SK-N-SH (cell line): ENCODE results near the gene ZNF597. TPM values are rescaled to one million over a fixed set of nuclear protein-coding genes. Genes with fewer than 3 reads are reported as not detected.

Experiments
- CTCF ChIA-PET: fragments of 300-600, 350-600 bp; formaldehyde crosslinking; extraction: SDS; loops from one replicate; lab custom pipeline; 2021; lab: Yijun Ruan, JAX
- POLR2A ChIA-PET: fragments of 350-600 bp; sonication (Branson Sonifier 250); formaldehyde crosslinking; extraction: SDS; loops from one replicate; lab custom pipeline; 2020; ENCODE audit warnings: antibody characterized with exemption, inconsistent platforms; lab: Yijun Ruan, JAX
- DNase-seq: peaks from one replicate; pipeline ENCODE4 v3.0.0; 2012
- H2AFZ ChIP-seq: fragments of 200-600 bp; sonication (generic); 2 replicates; pipeline ENCODE4 v1.8.1; 2016; ENCODE audit warnings: antibody characterized with exemption, mild to moderate bottlenecking, low read depth
- H3F3A ChIP-seq: fragments of 200-600 bp; sonication (generic); replicated peaks from 2 replicates; pipeline ENCODE3; 2016; ENCODE audit warnings: antibody characterized with exemption, mild to moderate bottlenecking; ENCODE audit not compliant: insufficient read depth
- H3K27ac ChIP-seq, 2 experiments: fragments of 200-500 bp in 1 of 2; fragments of 200-600 bp in 1 of 2; sonication (Bioruptor generic) in 1 of 2; sonication (generic), shearing (Covaris generic) in 1 of 2; 2 replicates each; pipeline versions ENCODE4 v1.5.1 to v1.6.1; 2014 to 2016; ENCODE audit warnings: low read depth in 2 of 2, inconsistent platforms in 1 of 2, low read length in 1 of 2, mild to moderate bottlenecking in 1 of 2, mixed read lengths in 1 of 2
- H3K27me3 ChIP-seq: fragments of 200-600 bp; sonication (generic), shearing (Covaris generic); 2 replicates; pipeline ENCODE4 v1.6.1; 2016; ENCODE audit warnings: mixed run types; ENCODE audit not compliant: insufficient read depth
- H3K36me3 ChIP-seq, 2 experiments: fragments of 200-500 bp in 1 of 2; fragments of 200-600 bp in 1 of 2; sonication (Bioruptor generic) in 1 of 2; sonication (generic) in 1 of 2; replicated peaks in 1 of 2; 2 replicates each; pipeline versions ENCODE3 to v1.5.1; 2014 to 2016; ENCODE audit warnings: low read length in 1 of 2, mild to moderate bottlenecking in 1 of 2; ENCODE audit not compliant: insufficient read depth in 2 of 2, control insufficient read depth in 1 of 2
- H3K4me1 ChIP-seq, 2 experiments: fragments of 200-500 bp in 1 of 2; fragments of 200-600 bp in 1 of 2; sonication (Bioruptor generic) in 1 of 2; sonication (generic), shearing (Covaris generic) in 1 of 2; 2 replicates each; pipeline versions ENCODE4 v1.5.1 to v1.6.1; 2014 to 2016; ENCODE audit warnings: low read depth in 1 of 2, low read length in 1 of 2, mixed run types in 1 of 2; ENCODE audit not compliant: insufficient read depth in 2 of 2, control insufficient read depth in 1 of 2
- H3K4me2 ChIP-seq: fragments of 200-600 bp; sonication (generic), shearing (Covaris generic); 2 replicates; pipeline ENCODE4 v1.6.1; 2017; ENCODE audit warnings: mixed run types
- H3K4me3 ChIP-seq, 2 experiments: fragments of 200-500 bp in 1 of 2; fragments of 200-600 bp in 1 of 2; sonication (Bioruptor generic) in 1 of 2; sonication (generic), shearing (Covaris generic) in 1 of 2; 2 replicates each; pipeline versions ENCODE4 v1.5.1 to v1.8.1; 2014 to 2016; ENCODE audit warnings: low read depth in 2 of 2, inconsistent platforms in 1 of 2, low read length in 1 of 2, mild to moderate bottlenecking in 1 of 2, mixed read lengths in 1 of 2, moderate library complexity in 1 of 2
- H3K79me2 ChIP-seq: fragments of 200-600 bp; sonication (generic); 2 replicates; pipeline ENCODE4 v1.8.1; 2017; ENCODE audit warnings: mild to moderate bottlenecking; ENCODE audit not compliant: insufficient read depth
- H3K9ac ChIP-seq: fragments of 200-600 bp; sonication (generic); 2 replicates; pipeline ENCODE4 v1.6.1; 2017; ENCODE audit warnings: mixed run types
- H3K9me2 ChIP-seq: fragments of 200-600 bp; sonication (generic); 2 replicates; pipeline ENCODE4 v1.6.1; 2017; ENCODE audit warnings: mixed run types
- H3K9me3 ChIP-seq: fragments of 200-600 bp; sonication (generic); 2 replicates; pipeline ENCODE4 v1.6.1; 2017; ENCODE audit warnings: mixed run types, mild to moderate bottlenecking, moderate library complexity
- H4K20me1 ChIP-seq: fragments of 200-600 bp; sonication (generic); 2 replicates; pipeline ENCODE4 v1.6.1; 2017; ENCODE audit warnings: mild to moderate bottlenecking, mixed run types; ENCODE audit not compliant: insufficient read depth
- CHD2 ChIP-seq: fragments of 150-350 bp; IDR thresholded peaks from 2 replicates; pipeline ENCODE4 v1.6.1; 2018; ENCODE audit warnings: low read length; ENCODE audit not compliant: partially characterized antibody
- ELF1 ChIP-seq: IDR thresholded peaks from 2 replicates; pipeline ENCODE4 v1.4.0; 2012
- EP300 ChIP-seq, 2 experiments: IDR thresholded peaks; 2 replicates each; pipeline versions ENCODE4 v1.4.0 to v1.6.1; 2012; ENCODE audit warnings: borderline replicate concordance in 1 of 2, low read depth in 1 of 2, low read length in 1 of 2
- FOXJ3 ChIP-seq: sonication (generic); formaldehyde crosslinking; IDR thresholded peaks from 2 replicates; pipeline ENCODE4 v1.5.1; 2020; ENCODE audit warnings: mild to moderate bottlenecking, missing genetic modification reagents
- FOXM1 ChIP-seq: IDR thresholded peaks from 2 replicates; pipeline ENCODE4 v1.4.0; 2012; ENCODE audit warnings: low read depth, mild to moderate bottlenecking
- GATA2 ChIP-seq: sonication (generic); formaldehyde crosslinking; IDR thresholded peaks from 2 replicates; pipeline ENCODE4 v1.5.0; 2020; ENCODE audit warnings: mild to moderate bottlenecking, missing genetic modification reagents
- JUND ChIP-seq: IDR thresholded peaks from 2 replicates; pipeline ENCODE4 v1.4.0; 2012
- MXI1 ChIP-seq: IDR thresholded peaks from 2 replicates; pipeline ENCODE4 v1.6.1; 2012; ENCODE audit warnings: mild to moderate bottlenecking, low read depth, low read length, improper control_type of control experiment
- NRF1 ChIP-seq: IDR thresholded peaks from 2 replicates; pipeline ENCODE4 v1.6.1; 2012; ENCODE audit warnings: low read depth, mild to moderate bottlenecking, low read length
- RAD21 ChIP-seq: IDR thresholded peaks from 2 replicates; pipeline ENCODE4 v1.6.1; 2012; ENCODE audit warnings: mild to moderate bottlenecking, low read length
- RCOR1 ChIP-seq: fragments of 150-350 bp; IDR thresholded peaks from 2 replicates; pipeline ENCODE4 v1.6.1; 2017; ENCODE audit warnings: antibody characterized with exemption, low read length
- RFX5 ChIP-seq: IDR thresholded peaks from 2 replicates; pipeline ENCODE4 v1.6.1; 2012; ENCODE audit warnings: mild to moderate bottlenecking, improper control_type of control experiment, low read length
- RXRA ChIP-seq: IDR thresholded peaks from 2 replicates; pipeline ENCODE4 v1.4.0; 2012; ENCODE audit warnings: low read depth, mild to moderate bottlenecking, borderline replicate concordance
- TAF1 ChIP-seq: IDR thresholded peaks from 2 replicates; pipeline ENCODE4 v1.6.1; 2012; ENCODE audit warnings: low read depth, mild to moderate bottlenecking, low read length, moderate library complexity, borderline replicate concordance
- TEAD4 ChIP-seq: IDR thresholded peaks from 2 replicates; pipeline ENCODE4 v1.4.0; 2012; ENCODE audit warnings: mild to moderate bottlenecking, borderline replicate concordance; ENCODE audit not compliant: insufficient read depth
- WGBS: methylation state at CpG from one replicate; pipeline ENCODE4 v1.1.6; 2017; ENCODE audit warnings: low lambda C conversion rate; 5-methylcytosine and 5-hydroxymethylcytosine counted together
- polyA plus RNA-seq, 3 experiments: library from polyadenylated mRNA; depleted of rRNA; stranded (reverse); fragments of >200 nt; gene quantifications; 2 replicates each; pipeline ENCODE4 v1.2.3, GENCODE V29; 2012
- TF ChIP-seq, protein P1 (sequence below): fragments of 150-350 bp; IDR thresholded peaks from 2 replicates; pipeline ENCODE4 v1.6.1; 2016; ENCODE audit warnings: mild to moderate bottlenecking, low read depth, low read length
- TF ChIP-seq, protein P2 (sequence below): IDR thresholded peaks from 2 replicates; pipeline ENCODE4 v1.4.0; 2012; ENCODE audit warnings: low read depth
- TF ChIP-seq, protein P3 (sequence below): IDR thresholded peaks from 2 replicates; pipeline ENCODE4 v1.4.0; 2012; ENCODE audit warnings: low read depth, borderline replicate concordance
- TF ChIP-seq, protein P4 (sequence below): fragments of 150-350 bp; IDR thresholded peaks from 2 replicates; pipeline ENCODE4 v1.6.1; 2017; ENCODE audit warnings: antibody characterized with exemption, low read length, low read depth, borderline replicate concordance
- TF ChIP-seq, protein P5 (sequence below): fragments of 200-600 bp; sonication (generic); IDR thresholded peaks from 2 replicates; pipeline ENCODE4 v1.6.1; 2017; ENCODE audit warnings: antibody characterized with exemption, mild to moderate bottlenecking, moderate library complexity
- TF ChIP-seq, protein P6 (sequence below): IDR thresholded peaks from 2 replicates; pipeline ENCODE4 v1.4.0; 2012; ENCODE audit warnings: low read depth, borderline replicate concordance

Gene ZNF597
- polyA plus RNA-seq, 1 of the 3 experiments (the other 2 are of a cell fraction): 1.1 TPM

DNA sequence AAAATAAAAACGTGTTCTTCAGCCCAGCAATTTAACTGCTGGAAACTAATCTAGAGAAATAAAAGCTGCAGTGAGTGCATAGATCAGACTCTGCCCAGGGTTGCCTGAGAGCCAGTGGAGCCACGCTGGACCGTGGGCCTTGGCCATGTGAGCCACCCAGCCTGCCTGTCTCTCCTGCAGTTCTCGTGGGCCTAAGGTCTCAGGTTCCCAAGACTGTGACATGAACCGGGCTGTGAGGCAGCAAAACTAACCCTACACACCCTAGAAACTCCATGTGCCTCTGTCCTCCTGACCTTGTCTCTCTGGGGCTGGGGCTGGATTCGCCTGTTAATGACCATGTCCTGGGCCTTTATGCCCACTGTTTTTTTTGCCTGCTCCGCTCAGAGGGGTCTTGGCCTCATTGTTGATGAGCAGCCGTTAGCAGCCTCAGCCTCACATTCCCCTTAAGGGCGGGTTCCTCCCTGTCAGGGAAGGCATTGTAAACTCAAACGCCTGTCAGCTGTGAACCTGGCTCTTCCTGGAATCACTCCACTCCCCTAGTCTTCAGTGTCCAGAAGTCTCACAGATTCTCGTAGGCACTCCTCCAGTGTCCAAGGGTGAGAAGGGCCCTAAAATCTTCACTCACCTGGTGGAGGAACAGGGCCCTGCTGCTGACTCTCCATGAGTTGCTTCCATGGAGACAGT lies 35.1 kb upstream of the ZNF597 start:
- H3K9ac ChIP-seq: no peak overlapping the region
- H4K20me1 ChIP-seq: peaks cover 51% of the 10 kb centered on the region
- H3K27ac ChIP-seq: no peak overlapping the region
- H3K9me3 ChIP-seq: no peaks in the 10 kb centered on the region
- H3K9me2 ChIP-seq: no peaks in the 10 kb centered on the region
- no peak overlapping the region for H3K4me3 ChIP-seq
- TF ChIP-seq NRF1 (no peak), RCOR1 (no peak), GATA2 (CRISPR knock-in tag) (no peak), FOXJ3 (CRISPR knock-in tag) (no peak), TEAD4 (no peak), JUND (no peak), RFX5 (no peak)
- TF ChIP-seq, protein P1, sequence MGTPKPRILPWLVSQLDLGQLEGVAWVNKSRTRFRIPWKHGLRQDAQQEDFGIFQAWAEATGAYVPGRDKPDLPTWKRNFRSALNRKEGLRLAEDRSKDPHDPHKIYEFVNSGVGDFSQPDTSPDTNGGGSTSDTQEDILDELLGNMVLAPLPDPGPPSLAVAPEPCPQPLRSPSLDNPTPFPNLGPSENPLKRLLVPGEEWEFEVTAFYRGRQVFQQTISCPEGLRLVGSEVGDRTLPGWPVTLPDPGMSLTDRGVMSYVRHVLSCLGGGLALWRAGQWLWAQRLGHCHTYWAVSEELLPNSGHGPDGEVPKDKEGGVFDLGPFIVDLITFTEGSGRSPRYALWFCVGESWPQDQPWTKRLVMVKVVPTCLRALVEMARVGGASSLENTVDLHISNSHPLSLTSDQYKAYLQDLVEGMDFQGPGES: no peak
- TF ChIP-seq, protein P2, sequence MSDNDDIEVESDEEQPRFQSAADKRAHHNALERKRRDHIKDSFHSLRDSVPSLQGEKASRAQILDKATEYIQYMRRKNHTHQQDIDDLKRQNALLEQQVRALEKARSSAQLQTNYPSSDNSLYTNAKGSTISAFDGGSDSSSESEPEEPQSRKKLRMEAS: no peak
- WGBS: 98% methylated on average over 11 of the region's 11 CpGs
- ChIA-PET CTCF (interaction anchor here (0.6 kb wide), 1 partner anchor 20 kb away, joined by 3 read pairs; no protein-coding TSS in a partner anchor), POLR2A (no interaction called here)
- no peaks in the 10 kb centered on the region for H3K27me3 ChIP-seq
- H3K79me2 ChIP-seq: peaks cover 71% of the 10 kb centered on the region
- no peak for DNase-seq
- H3K4me2 ChIP-seq: no peak overlapping the region
- peaks cover 9 to 25% of the 10 kb centered on the region in 2 experiments for H3K36me3 ChIP-seq
- H3F3A ChIP-seq: no peaks in the 10 kb centered on the region
- H3K4me1 ChIP-seq: peaks cover 0 to 17% of the 10 kb centered on the region in 2 experiments; a peak in 1 of 4 replicates
- H2AFZ ChIP-seq: no peak overlapping the region

DNA sequence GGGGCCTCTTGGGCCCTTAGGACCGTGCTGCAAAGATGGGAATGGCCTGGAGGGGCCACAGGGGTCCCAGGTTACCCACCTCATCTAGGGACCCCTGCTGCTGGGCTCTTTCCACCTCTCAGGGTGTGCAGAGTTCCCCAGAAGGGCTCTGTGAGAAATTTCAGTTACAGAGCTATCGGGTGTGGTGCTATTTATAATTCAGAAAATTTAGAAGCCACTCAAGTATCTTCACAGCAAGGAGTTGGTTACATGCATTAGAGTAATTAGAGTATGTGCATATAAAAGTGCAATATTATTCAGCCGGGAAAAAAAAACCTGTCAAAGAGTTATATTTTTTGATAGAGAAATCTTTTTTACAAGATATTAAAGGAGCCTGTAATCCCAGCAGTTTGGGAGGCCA lies 33.1 kb upstream of the ZNF597 start:
- peaks cover 68% of the 10 kb centered on the region for H4K20me1 ChIP-seq
- ChIA-PET POLR2A (no interaction called here), CTCF (no interaction called here)
- WGBS: 93% methylated on average over 2 of the region's 3 CpGs
- H3K9ac ChIP-seq: no peak overlapping the region
- no peak overlapping the region for H3K4me3 ChIP-seq
- H3K4me2 ChIP-seq: no peak overlapping the region
- DNase-seq: peak; percentile 7
- no peaks in the 10 kb centered on the region for H3K27me3 ChIP-seq
- H3K9me3 ChIP-seq: no peaks in the 10 kb centered on the region
- H3K79me2 ChIP-seq: peaks cover 88% of the 10 kb centered on the region
- no peaks in the 10 kb centered on the region for H3K9me2 ChIP-seq
- peaks cover 0 to 5% of the 10 kb centered on the region in 2 experiments; a peak in 1 of 4 replicates for H3K4me1 ChIP-seq
- peaks cover 8 to 12% of the 10 kb centered on the region in 2 experiments for H3K36me3 ChIP-seq
- no peak overlapping the region for H2AFZ ChIP-seq
- H3K27ac ChIP-seq: no peak overlapping the region
- no peaks in the 10 kb centered on the region for H3F3A ChIP-seq
- TF ChIP-seq, protein P3, sequence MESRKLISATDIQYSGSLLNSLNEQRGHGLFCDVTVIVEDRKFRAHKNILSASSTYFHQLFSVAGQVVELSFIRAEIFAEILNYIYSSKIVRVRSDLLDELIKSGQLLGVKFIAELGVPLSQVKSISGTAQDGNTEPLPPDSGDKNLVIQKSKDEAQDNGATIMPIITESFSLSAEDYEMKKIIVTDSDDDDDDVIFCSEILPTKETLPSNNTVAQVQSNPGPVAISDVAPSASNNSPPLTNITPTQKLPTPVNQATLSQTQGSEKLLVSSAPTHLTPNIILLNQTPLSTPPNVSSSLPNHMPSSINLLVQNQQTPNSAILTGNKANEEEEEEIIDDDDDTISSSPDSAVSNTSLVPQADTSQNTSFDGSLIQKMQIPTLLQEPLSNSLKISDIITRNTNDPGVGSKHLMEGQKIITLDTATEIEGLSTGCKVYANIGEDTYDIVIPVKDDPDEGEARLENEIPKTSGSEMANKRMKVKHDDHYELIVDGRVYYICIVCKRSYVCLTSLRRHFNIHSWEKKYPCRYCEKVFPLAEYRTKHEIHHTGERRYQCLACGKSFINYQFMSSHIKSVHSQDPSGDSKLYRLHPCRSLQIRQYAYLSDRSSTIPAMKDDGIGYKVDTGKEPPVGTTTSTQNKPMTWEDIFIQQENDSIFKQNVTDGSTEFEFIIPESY: no peak
- TF ChIP-seq RXRA (no peak), FOXM1 (no peak), RFX5 (no peak), MXI1 (no peak), ELF1 (no peak), RAD21 (no peak), TAF1 (no peak), TEAD4 (no peak), RCOR1 (no peak), EP300 (IDR thresholded peaks at IDR 0.05; ENCODE audit: borderline replicate concordance in 1 of 2, low read depth in 1 of 2, low read length in 1 of 2) (no peak), CHD2 (no peak)
- TF ChIP-seq, protein P4, sequence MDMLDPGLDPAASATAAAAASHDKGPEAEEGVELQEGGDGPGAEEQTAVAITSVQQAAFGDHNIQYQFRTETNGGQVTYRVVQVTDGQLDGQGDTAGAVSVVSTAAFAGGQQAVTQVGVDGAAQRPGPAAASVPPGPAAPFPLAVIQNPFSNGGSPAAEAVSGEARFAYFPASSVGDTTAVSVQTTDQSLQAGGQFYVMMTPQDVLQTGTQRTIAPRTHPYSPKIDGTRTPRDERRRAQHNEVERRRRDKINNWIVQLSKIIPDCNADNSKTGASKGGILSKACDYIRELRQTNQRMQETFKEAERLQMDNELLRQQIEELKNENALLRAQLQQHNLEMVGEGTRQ: no peak
- TF ChIP-seq, protein P5, sequence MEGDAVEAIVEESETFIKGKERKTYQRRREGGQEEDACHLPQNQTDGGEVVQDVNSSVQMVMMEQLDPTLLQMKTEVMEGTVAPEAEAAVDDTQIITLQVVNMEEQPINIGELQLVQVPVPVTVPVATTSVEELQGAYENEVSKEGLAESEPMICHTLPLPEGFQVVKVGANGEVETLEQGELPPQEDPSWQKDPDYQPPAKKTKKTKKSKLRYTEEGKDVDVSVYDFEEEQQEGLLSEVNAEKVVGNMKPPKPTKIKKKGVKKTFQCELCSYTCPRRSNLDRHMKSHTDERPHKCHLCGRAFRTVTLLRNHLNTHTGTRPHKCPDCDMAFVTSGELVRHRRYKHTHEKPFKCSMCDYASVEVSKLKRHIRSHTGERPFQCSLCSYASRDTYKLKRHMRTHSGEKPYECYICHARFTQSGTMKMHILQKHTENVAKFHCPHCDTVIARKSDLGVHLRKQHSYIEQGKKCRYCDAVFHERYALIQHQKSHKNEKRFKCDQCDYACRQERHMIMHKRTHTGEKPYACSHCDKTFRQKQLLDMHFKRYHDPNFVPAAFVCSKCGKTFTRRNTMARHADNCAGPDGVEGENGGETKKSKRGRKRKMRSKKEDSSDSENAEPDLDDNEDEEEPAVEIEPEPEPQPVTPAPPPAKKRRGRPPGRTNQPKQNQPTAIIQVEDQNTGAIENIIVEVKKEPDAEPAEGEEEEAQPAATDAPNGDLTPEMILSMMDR: no peak
- TF ChIP-seq, protein P6, sequence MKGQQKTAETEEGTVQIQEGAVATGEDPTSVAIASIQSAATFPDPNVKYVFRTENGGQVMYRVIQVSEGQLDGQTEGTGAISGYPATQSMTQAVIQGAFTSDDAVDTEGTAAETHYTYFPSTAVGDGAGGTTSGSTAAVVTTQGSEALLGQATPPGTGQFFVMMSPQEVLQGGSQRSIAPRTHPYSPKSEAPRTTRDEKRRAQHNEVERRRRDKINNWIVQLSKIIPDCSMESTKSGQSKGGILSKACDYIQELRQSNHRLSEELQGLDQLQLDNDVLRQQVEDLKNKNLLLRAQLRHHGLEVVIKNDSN: no peak
